ENCODE measurements around the gene RCCD1. TPM values are rescaled to one million over a fixed set of nuclear protein-coding genes. Genes with fewer than 3 reads are reported as not detected.

Gene RCCD1
- total and polyA plus RNA-seq, 5 experiments from 2014 or later, result 2.2 to 15.8 (median 4.7) TPM

DNA sequence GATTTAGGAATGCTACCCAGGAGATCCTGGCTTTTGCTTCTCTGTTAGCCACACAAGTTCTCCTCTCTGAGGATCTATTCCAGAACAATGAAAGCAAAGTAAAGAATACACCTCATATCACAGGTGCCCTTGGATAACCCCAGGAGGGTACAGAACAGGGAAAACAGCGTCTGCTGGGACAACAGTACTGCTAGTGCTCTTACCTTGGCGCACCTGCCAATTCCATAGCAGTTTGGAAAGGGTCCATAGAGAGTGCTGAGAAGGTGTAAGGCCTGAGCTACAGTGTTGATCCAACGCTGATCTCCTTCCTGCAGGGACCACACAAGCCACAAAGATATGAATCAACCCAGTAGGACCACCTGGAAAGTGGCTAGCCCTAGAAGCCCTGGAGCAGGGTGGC, 52.6 kb downstream of the RCCD1 start:
- POLR2A ChIA-PET, result no interaction called here
- Mint-ChIP-seq H3K9me3 (no peaks in the 10 kb centered on the region), H3K27ac (no peak overlapping the region), H3K4me3 (no peak overlapping the region), H3K36me3 (peaks cover 0 to 91% (median 11%) of the 10 kb centered on the region in 3 donors), H3K4me1 (peaks cover 0 to 6% (median 0%) of the 10 kb centered on the region in 4 donors), H3K27me3 (no peaks in the 10 kb centered on the region)
- DNase-seq (no peak), ATAC-seq (no peak)

Other genes starting within 250 kb of the RCCD1 start
- gene BLM, start 237.5 kb upstream of the RCCD1 start, total RNA-seq, result 1 to 10 TPM; 5.9 to 7.1 TPM
- gene BLM, start 237.5 kb upstream of the RCCD1 start, polyA plus RNA-seq, result 1 to 10 TPM; 2.6 to 4.1 (median 4.1) TPM
- 10 to 100 TPM; 40.8 to 45.1 TPM for gene FURIN, start 86.3 kb upstream of the RCCD1 start, total RNA-seq
- gene FURIN, start 86.3 kb upstream of the RCCD1 start, polyA plus RNA-seq, result 10 to 100 TPM in 1 of 3 donors, 1 to 10 TPM in 2; 2.7 to 10.5 (median 4.8) TPM
- 1 to 10 TPM; 2.8 to 3.5 TPM for gene FES, start 70.4 kb upstream of the RCCD1 start, total RNA-seq
- gene FES, start 70.4 kb upstream of the RCCD1 start, polyA plus RNA-seq, result under 1 TPM in 2 of 3 donors, not detected in 1; 0.08 to 0.24 TPM
- gene MAN2A2, start 51.6 kb upstream of the RCCD1 start, total RNA-seq, result 100 to 1,000 TPM; 126 to 139 TPM
- 1 to 10 TPM; 3.1 to 8.6 (median 3.7) TPM for gene MAN2A2, start 51.6 kb upstream of the RCCD1 start, polyA plus RNA-seq
- 10 to 100 TPM; 30.1 to 31.8 TPM for gene HDDC3, start 22.3 kb upstream of the RCCD1 start, total RNA-seq
- gene HDDC3, start 22.3 kb upstream of the RCCD1 start, polyA plus RNA-seq, result 10 to 100 TPM; 34.1 to 47.6 (median 45.5) TPM
- gene UNC45A, start 19.6 kb upstream of the RCCD1 start, total RNA-seq, result 10 to 100 TPM; 53.7 to 57.9 TPM
- 10 to 100 TPM; 53.4 to 73.7 (median 70.3) TPM for gene UNC45A, start 19.6 kb upstream of the RCCD1 start, polyA plus RNA-seq
- 1 to 10 TPM; 4.4 to 5.0 TPM for gene PRC1, start 39.7 kb downstream of the RCCD1 start, total RNA-seq
- gene PRC1, start 39.7 kb downstream of the RCCD1 start, polyA plus RNA-seq, result 1 to 10 TPM in 2 of 3 donors, under 1 TPM in 1; 0.77 to 2.3 (median 1.2) TPM
- gene VPS33B, start 67.7 kb downstream of the RCCD1 start, total RNA-seq, result 10 to 100 TPM; 23.6 to 27.1 TPM
- 10 to 100 TPM in 1 of 3 donors, 1 to 10 TPM in 2; 5.3 to 12.4 (median 7.7) TPM for gene VPS33B, start 67.7 kb downstream of the RCCD1 start, polyA plus RNA-seq
- gene SV2B, start 145.4 kb downstream of the RCCD1 start, total RNA-seq, result under 1 TPM; 0.05 to 0.08 TPM
- under 1 TPM in 1 of 3 donors, not detected in 2; 0.02 TPM for gene SV2B, start 145.4 kb downstream of the RCCD1 start, polyA plus RNA-seq